ENCODE results near the gene MTCL1. TPM values are rescaled to one million over a fixed set of nuclear protein-coding genes. Genes with fewer than 3 reads are reported as not detected.

The MTCL1 gene
- total RNA-seq, 1 experiment from 2014 or later: 28.3 TPM

DNA sequence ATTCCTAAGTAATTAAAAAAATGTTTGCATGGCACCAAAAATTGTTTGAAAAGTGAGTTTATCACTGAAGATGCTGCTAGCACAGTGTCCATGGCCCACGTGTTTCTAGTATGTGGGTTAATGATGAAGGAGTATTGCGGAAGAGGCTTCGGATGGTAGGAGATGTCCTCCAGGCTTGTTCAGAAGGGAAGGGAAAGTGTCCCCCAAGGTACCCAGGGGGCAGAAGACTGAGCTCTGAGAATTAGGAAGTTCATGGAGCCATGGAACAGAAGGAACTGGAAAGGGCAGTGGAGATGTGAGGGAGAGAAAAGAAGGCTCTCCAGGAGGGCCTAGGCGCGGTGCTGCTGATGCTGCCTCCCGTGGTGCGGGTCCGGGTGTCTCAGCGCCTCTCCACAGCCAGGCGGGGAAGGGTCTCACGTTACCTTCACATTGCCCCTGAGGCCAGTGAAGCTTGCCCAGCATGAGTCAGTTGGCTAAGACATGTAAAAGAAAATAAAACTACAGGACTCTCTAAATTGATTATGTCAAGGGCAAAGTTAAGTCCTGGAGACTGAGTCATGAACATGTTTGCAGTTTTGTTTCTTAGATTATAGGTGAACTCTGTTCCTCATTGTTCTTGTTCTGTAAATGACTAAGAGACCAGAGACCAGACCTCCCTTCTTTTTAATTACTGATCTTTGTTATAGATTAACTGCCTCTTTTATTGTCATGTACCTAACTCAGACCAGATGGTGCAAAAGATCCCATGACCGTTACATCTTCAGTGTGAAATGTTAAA lies 89.0 kb downstream of the MTCL1 start:
- Mint-ChIP-seq H3K9me3 (ENCODE audit: unreplicated experiment) (no peaks in the 10 kb centered on the region), H3K27ac (ENCODE audit: unreplicated experiment) (peak overlapping the region; percentile 60), H3K4me3 (ENCODE audit: unreplicated experiment) (no peak overlapping the region), H3K27me3 (ENCODE audit: insufficient read depth, unreplicated experiment) (no peaks in the 10 kb centered on the region), H3K36me3 (ENCODE audit: insufficient read depth, unreplicated experiment) (no peaks in the 10 kb centered on the region), H3K4me1 (ENCODE audit: low read depth, unreplicated experiment) (peaks cover 23% of the 10 kb centered on the region)
- Histone ChIP-seq H3K27me3 (replicated peaks; ENCODE audit: control insufficient read depth, insufficient read depth, low read length) (no peaks in the 10 kb centered on the region), H3K4me1 (peaks cover 8% of the 10 kb centered on the region; the same call in 1 of the 2 replicates), H3K36me3 (ENCODE audit: control insufficient read depth, insufficient read depth, low read length) (no peaks in the 10 kb centered on the region), H3K4me3 (ENCODE audit: low read depth, low read length) (no peak overlapping the region), H3K9me3 (no peaks in the 10 kb centered on the region)
- no TSS peak for BruUV-seq (replicated peaks)
- intact Hi-C loops (cut with micrococcal nuclease; ENCODE audit: unreplicated experiment): no loop called here
- no peak for DNase-seq
- CTCF ChIA-PET: no interaction called here
- TF ChIP-seq, protein P1, sequence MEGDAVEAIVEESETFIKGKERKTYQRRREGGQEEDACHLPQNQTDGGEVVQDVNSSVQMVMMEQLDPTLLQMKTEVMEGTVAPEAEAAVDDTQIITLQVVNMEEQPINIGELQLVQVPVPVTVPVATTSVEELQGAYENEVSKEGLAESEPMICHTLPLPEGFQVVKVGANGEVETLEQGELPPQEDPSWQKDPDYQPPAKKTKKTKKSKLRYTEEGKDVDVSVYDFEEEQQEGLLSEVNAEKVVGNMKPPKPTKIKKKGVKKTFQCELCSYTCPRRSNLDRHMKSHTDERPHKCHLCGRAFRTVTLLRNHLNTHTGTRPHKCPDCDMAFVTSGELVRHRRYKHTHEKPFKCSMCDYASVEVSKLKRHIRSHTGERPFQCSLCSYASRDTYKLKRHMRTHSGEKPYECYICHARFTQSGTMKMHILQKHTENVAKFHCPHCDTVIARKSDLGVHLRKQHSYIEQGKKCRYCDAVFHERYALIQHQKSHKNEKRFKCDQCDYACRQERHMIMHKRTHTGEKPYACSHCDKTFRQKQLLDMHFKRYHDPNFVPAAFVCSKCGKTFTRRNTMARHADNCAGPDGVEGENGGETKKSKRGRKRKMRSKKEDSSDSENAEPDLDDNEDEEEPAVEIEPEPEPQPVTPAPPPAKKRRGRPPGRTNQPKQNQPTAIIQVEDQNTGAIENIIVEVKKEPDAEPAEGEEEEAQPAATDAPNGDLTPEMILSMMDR (IDR thresholded peaks at IDR 0.05; ENCODE audit: insufficient read depth in 1 of 2, low read depth in 1 of 2, low read length in 1 of 2, severe bottlenecking in 1 of 2, unreplicated experiment in 1 of 2): no peak
- POLR2A ChIA-PET: no interaction called here

DNA sequence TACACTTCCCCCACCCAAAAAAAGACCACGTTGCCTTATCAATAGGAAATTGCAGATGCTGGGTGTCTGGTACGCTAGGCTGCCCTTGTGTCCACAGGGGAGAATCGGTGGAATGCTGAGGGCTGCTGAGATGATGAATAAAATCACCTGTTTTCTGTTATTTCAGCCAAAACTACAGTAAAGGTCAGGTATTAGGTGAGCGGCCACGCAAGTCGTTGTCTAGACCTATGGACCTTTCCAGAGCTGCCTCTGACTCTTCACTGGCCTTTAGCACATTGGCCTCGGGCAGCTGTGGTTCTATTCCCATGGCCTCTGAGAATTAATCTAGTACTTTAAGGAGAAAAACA lies 89.6 kb downstream of the MTCL1 start:
- no peaks in the 10 kb centered on the region for H3K9me3 Mint-ChIP-seq (ENCODE audit: unreplicated experiment)
- no peak overlapping the region for H3K27ac Mint-ChIP-seq (ENCODE audit: unreplicated experiment)
- DNase-seq: no peak
- ChIA-PET CTCF (no interaction called here), POLR2A (no interaction called here)
- intact Hi-C loops (cut with micrococcal nuclease; ENCODE audit: unreplicated experiment): no loop called here
- no TSS peak for BruUV-seq (replicated peaks)
- Histone ChIP-seq H3K9me3 (no peaks in the 10 kb centered on the region), H3K36me3 (ENCODE audit: control insufficient read depth, insufficient read depth, low read length) (no peaks in the 10 kb centered on the region), H3K4me3 (ENCODE audit: low read depth, low read length) (no peak overlapping the region), H3K27me3 (replicated peaks; ENCODE audit: control insufficient read depth, insufficient read depth, low read length) (no peaks in the 10 kb centered on the region), H3K4me1 (peaks cover 9% of the 10 kb centered on the region)
- H3K4me3 Mint-ChIP-seq (ENCODE audit: unreplicated experiment): no peak overlapping the region
- no peaks in the 10 kb centered on the region for H3K36me3 Mint-ChIP-seq (ENCODE audit: insufficient read depth, unreplicated experiment)
- no peaks in the 10 kb centered on the region for H3K27me3 Mint-ChIP-seq (ENCODE audit: insufficient read depth, unreplicated experiment)
- TF ChIP-seq, protein P1 (IDR thresholded peaks at IDR 0.05; ENCODE audit: insufficient read depth in 1 of 2, low read depth in 1 of 2, low read length in 1 of 2, severe bottlenecking in 1 of 2, unreplicated experiment in 1 of 2): no peak
- peaks cover 23% of the 10 kb centered on the region for H3K4me1 Mint-ChIP-seq (ENCODE audit: low read depth, unreplicated experiment)

DNA sequence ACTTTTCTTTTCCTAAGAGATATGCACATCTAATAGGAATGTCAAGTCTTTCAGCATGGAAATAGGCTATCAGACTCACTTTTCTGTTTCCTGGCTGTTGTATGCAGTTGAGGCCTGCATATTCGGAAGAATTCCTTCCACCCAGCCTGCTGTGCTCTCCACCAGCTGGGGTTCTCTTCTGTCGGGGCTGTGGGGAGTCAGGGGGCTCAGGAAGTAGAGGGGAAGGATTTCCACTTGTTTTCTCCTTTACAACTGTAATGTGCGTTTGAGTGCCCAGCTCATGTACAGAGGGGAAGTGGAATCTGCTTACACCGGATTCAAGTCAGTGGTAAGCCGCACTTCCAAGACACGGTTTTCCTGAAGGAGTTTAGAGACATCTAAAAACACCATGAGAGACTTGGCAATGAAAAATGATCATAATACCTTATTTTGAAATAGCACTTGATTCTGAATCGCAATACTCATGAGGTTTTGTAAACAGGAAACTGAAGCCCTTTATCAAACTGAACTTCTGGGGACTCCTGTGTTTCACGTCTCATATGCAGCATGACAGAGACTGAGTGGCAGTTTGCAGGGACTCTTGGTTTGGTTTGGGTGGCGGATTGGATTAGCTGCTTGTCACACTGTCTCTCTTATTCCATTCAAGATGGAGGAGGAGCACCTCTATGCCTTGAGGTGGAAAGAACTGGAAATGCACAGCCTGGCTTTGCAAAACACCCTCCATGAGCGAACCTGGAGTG lies 90.4 kb downstream of the MTCL1 start:
- CTCF ChIA-PET: no interaction called here
- peaks cover 23% of the 10 kb centered on the region for H3K4me1 Mint-ChIP-seq (ENCODE audit: low read depth, unreplicated experiment)
- no peak overlapping the region for H3K4me3 ChIP-seq (ENCODE audit: low read depth, low read length)
- no peaks in the 10 kb centered on the region for H3K9me3 ChIP-seq
- H3K36me3 Mint-ChIP-seq (ENCODE audit: insufficient read depth, unreplicated experiment): no peaks in the 10 kb centered on the region
- no peak for DNase-seq
- no peak overlapping the region for H3K4me3 Mint-ChIP-seq (ENCODE audit: unreplicated experiment)
- intact Hi-C loops (cut with micrococcal nuclease; ENCODE audit: unreplicated experiment): no loop called here
- H3K27ac Mint-ChIP-seq (ENCODE audit: unreplicated experiment): no peak overlapping the region
- H3K27me3 Mint-ChIP-seq (ENCODE audit: insufficient read depth, unreplicated experiment): no peaks in the 10 kb centered on the region
- no peaks in the 10 kb centered on the region for H3K9me3 Mint-ChIP-seq (ENCODE audit: unreplicated experiment)
- no peaks in the 10 kb centered on the region for H3K27me3 ChIP-seq (replicated peaks; ENCODE audit: control insufficient read depth, insufficient read depth, low read length)
- no TSS peak for BruUV-seq (replicated peaks)
- TF ChIP-seq, protein P1 (IDR thresholded peaks at IDR 0.05; ENCODE audit: insufficient read depth in 1 of 2, low read depth in 1 of 2, low read length in 1 of 2, severe bottlenecking in 1 of 2, unreplicated experiment in 1 of 2): no peak
- peaks cover 18% of the 10 kb centered on the region for H3K4me1 ChIP-seq
- H3K36me3 ChIP-seq (ENCODE audit: control insufficient read depth, insufficient read depth, low read length): no peaks in the 10 kb centered on the region
- POLR2A ChIA-PET: no interaction called here
